ENCODE measurements around the gene TCF25.

TCF25 gene

GRCh38 chr16:89946515-89946914, 73.1 kb downstream of the TCF25 start:
- DNase-seq (ENCODE audit: low read depth) = no peak

GRCh38 chr16:89949121-89949742, 75.8 kb downstream of the TCF25 start:
- no peak for DNase-seq (ENCODE audit: low read depth)

DNA sequence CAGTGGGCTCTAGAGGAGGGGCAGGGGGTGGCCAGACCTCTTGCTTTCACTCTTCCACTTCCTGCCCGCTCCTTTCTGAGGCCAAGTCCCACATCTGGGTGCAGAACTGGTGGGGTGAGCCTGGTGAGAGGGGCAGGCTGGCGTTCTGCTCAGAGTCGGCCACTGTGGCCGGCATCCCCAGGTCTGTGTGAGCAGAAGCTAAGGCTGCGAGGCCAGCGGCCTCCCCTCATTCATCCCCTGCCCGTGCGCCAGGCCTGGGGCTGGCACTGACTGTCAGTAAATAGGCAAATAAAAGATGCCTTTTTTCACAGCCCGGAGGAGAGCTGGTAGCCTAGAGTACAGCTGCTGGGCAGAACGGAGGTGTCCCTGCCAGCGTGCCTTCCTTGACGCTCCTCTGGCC, 76.4 kb downstream of the TCF25 start:
- DNase-seq (ENCODE audit: low read depth) = no peak

DNA sequence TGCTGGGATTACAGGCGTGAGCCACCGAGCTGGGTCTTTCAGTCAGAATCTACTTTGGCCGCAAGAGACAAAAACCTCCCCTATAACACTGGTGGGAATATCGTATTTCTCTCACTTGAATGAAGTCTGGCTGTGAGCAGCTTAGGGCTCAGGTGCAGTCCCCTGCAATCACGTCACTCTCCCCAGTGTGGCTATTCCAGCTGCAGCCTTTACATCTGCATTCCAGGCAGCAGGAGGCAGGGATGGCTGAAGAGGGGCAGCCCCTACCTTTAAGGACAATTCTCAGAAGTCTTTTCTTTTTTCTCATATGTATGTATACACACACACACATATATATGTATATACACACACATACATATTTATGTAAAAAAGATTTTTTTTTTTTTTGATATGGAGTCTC, 78.1 kb downstream of the TCF25 start:
- DNase-seq (ENCODE audit: low read depth) = no peak

DNA sequence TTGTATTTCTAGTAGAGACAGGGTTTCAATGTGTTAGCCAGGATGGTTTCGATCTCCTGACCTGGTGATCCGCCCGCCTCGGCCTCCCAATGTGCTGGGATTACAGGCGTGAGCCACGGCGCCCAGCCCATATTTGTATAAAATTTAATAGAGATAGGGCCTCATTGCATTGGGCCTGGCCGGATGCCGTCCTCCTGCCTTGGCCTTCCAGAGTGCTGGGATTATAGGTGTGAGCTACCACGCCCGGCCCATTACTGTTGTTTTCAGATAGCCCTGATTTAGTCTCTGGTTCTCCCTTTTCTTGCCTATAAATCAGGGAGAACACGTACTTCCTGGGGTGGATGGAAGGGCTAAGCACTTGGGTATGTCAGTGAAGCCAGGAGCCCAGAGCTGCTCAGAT, 78.7 kb downstream of the TCF25 start:
- DNase-seq (ENCODE audit: low read depth) = no peak

DNA sequence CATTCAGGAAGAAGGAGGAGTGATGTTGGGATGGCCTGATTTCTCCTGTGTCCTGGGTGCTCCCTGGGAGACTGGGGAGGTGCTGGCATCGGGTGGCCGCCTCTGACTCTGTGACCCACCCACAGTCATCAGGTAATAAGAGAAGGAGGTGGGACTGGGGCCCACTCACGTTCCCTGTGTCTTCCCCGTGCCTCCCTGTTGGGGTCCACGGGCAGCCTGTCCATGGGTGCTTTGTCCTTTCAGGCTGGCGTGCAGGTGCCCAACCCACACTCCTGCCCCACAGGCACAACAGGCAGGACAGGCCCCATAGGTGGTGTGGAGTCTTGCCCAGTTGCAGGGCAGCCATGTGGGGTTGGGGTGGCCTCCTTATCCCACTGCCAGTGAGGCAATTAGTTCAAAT, 79.2 kb downstream of the TCF25 start:
- no peak for DNase-seq (ENCODE audit: low read depth)

DNA sequence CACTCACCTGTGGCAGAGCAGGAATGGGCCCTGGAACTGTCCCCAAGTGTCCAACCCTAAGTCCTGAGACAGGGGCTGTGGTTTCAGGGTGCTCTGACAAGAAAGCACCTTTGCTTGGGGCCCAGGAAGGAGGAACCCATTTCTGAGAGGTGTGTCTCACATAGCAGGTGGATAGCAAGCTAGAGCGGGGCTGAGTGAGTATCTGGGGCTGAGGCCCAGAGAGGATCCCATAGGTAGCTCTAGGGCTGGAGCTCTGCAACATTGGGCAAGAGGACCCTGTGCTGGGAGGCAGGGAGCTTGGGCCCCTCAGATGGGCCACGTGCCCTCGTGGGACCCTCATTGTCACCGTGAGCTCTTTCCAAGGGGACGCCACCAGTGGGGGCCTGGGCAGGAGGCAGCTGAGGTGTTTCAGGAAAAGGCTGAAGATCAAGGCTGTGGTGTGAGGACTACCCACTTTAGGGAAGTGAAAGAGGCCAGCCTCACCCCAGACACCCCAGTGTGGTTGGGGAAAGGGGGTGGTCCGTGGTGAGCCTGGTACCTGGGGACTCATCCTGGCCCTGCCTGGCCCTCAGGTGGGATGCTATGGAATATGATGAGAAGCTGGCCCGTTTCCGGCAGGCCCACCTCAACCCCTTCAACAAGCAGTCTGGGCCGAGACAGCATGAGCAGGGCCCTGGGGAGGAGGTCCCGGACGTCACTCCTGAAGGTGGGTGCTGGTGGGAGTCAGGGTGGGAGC, 80.4 kb downstream of the TCF25 start:
- no peak for DNase-seq (ENCODE audit: low read depth)

- no peak for DNase-seq (ENCODE audit: low read depth)
Measured at GRCh38 chr16:89954462-89954861, 81.1 kb downstream of the TCF25 start.

- DNase-seq (ENCODE audit: low read depth) = no peak
Measured at GRCh38 chr16:89955001-89955685, 81.8 kb downstream of the TCF25 start.

- DNase-seq (ENCODE audit: low read depth) = no peak
Measured at GRCh38 chr16:89956505-89957215, 83.3 kb downstream of the TCF25 start.

GRCh38 chr16:89957216-89957785, 83.9 kb downstream of the TCF25 start:
- no peak for DNase-seq (ENCODE audit: low read depth)

DNA sequence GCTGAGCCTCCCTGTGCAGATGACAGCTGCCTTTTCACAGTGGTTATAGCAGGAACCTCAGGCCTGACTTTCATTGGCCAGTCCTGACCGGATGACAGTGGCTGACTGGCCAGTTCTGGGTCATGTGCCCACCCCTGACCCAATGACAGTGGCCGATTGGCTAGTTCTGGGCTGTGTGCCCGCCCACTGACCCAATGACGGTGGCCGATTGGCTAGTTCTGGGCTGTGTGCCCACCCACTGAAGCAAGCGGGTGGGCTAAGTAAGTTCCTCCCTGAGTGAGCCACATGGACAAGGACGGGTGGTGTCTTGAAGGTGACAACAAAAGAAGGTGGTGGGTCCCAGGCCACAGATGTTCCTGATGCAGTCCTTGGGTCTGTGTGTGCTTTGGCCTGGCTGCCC, 84.7 kb downstream of the TCF25 start:
- DNase-seq (ENCODE audit: low read depth) = no peak

DNA sequence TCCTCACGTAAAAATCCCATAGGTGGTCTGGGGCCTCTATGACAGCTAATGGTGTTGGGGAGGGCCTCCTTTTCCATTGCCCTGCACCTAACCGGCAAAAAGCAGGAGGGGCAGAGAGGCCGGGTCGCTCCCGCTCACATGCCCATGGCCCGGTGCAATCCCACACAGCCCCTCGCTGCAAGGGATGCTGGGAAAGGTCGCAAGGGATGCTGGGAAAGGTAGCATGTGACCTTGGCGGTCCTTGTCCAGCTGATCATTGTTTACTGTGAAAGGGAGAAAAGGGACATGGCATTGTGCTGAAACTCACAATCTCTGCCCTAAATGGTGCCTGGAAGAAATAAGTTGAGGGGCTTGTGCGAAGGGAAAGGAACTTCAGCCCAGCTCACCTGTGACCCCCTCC, 85.2 kb downstream of the TCF25 start:
- DNase-seq (ENCODE audit: low read depth) = no peak

- no peak for DNase-seq (ENCODE audit: low read depth)
Measured at GRCh38 chr16:89960966-89961365, 87.6 kb downstream of the TCF25 start.
